HepG2 (cell line): ENCODE results near the gene SPAG9. TPM values are rescaled to one million over a fixed set of nuclear protein-coding genes. Genes with fewer than 3 reads are reported as not detected.

Experiments used
- ATF7 ChIP-seq, 2 experiments: fragments of 450-650 bp in 1 of 2; sonication (generic) in 1 of 2; formaldehyde crosslinking in 1 of 2; IDR thresholded peaks; 2 replicates each; pipeline versions ENCODE4 v1.4.0 to v1.6.1; 2016 to 2020; ENCODE audit warnings: antibody characterized with exemption in 1 of 2, mild to moderate bottlenecking in 1 of 2, missing genetic modification reagents in 1 of 2
- CREB1 ChIP-seq, 2 experiments: fragments of 450-650 bp in 1 of 2; IDR thresholded peaks; 2 replicates each; pipeline ENCODE4 v1.6.1; 2016 to 2017; ENCODE audit warnings: control low read depth in 1 of 2, mild to moderate bottlenecking in 1 of 2, missing compliant biosample characterization in 1 of 2, missing genetic modification characterization in 1 of 2
- FOXA3 ChIP-seq: IDR thresholded peaks from 2 replicates; pipeline ENCODE4 v1.6.1; 2016; ENCODE audit warnings: missing genetic modification reagents, missing compliant biosample characterization
- HHEX ChIP-seq: IDR thresholded peaks from 2 replicates; pipeline ENCODE4 v1.6.1; 2016; ENCODE audit warnings: control low read depth
- HMGXB4 ChIP-seq, 2 experiments: sonication (generic) in 1 of 2; formaldehyde crosslinking in 1 of 2; IDR thresholded peaks; 2 replicates each; pipeline versions ENCODE4 v1.4.0 to v1.6.1; 2018 to 2020; ENCODE audit warnings: missing genetic modification reagents in 2 of 2, borderline replicate concordance in 1 of 2, low read depth in 1 of 2, mild to moderate bottlenecking in 1 of 2, missing biosample characterization in 1 of 2
- KLF12 ChIP-seq: sonication (generic); formaldehyde crosslinking; IDR thresholded peaks from 2 replicates; pipeline ENCODE4 v1.4.0; 2020; ENCODE audit warnings: missing genetic modification reagents, borderline replicate concordance
- PAF1 ChIP-seq: IDR thresholded peaks from 2 replicates; pipeline ENCODE4 v1.6.1; 2016; ENCODE audit warnings: missing genetic modification reagents, missing compliant biosample characterization
- REST ChIP-seq, 2 experiments: IDR thresholded peaks; 2 replicates each; pipeline ENCODE4 v1.6.1; 2011 to 2012; ENCODE audit warnings: low read length in 2 of 2, borderline replicate concordance in 1 of 2, low read depth in 1 of 2, mild to moderate bottlenecking in 1 of 2, moderate library complexity in 1 of 2
- TFE3 ChIP-seq: IDR thresholded peaks from 2 replicates; pipeline ENCODE4 v1.6.1; 2016
- ZBTB33 ChIP-seq: sonication (generic); formaldehyde crosslinking; IDR thresholded peaks from 2 replicates; pipeline ENCODE4 v1.4.0; 2020; ENCODE audit warnings: missing genetic modification reagents
- ZFP1 ChIP-seq: IDR thresholded peaks from 2 replicates; pipeline ENCODE4 v1.6.1; 2016
- ZKSCAN8 ChIP-seq: IDR thresholded peaks from 2 replicates; pipeline ENCODE4 v1.6.1; 2016; ENCODE audit warnings: borderline replicate concordance, missing genetic modification reagents, missing compliant biosample characterization
- ZNF383 ChIP-seq: sonication (generic); formaldehyde crosslinking; IDR thresholded peaks from 2 replicates; pipeline ENCODE4 v1.4.0; 2020; ENCODE audit warnings: missing genetic modification reagents, mild to moderate bottlenecking, borderline replicate concordance
- ZNF550 ChIP-seq: sonication (generic); formaldehyde crosslinking; IDR thresholded peaks from 2 replicates; pipeline ENCODE4 v1.4.0; 2020; ENCODE audit warnings: mild to moderate bottlenecking, missing genetic modification reagents, borderline replicate concordance
- ZNF652 ChIP-seq: IDR thresholded peaks from 2 replicates; pipeline ENCODE4 v1.6.1; 2016; ENCODE audit warnings: low read depth, borderline replicate concordance
- polyA plus RNA-seq, 8 experiments: library from polyadenylated mRNA; depleted of rRNA in 3 of 8; stranded (reverse) in 7 of 8; unstranded in 1 of 8; fragments of >200 nt; fragmentation: Illumina TruSeq in 4 of 8; extraction: Trizol in 4 of 8; gene quantifications; 2 replicates each; pipeline versions ENCODE4 v1.2.1 to v1.2.3, GENCODE V29; 2011 to 2016; ENCODE audit warnings: low read depth in 4 of 8, missing spikeins in 1 of 8, mixed read lengths in 1 of 8; ENCODE audit not compliant: insufficient read depth in 1 of 8
- total RNA-seq, 5 experiments: library from RNA; depleted of rRNA; stranded (reverse); fragments of >200 nt; fragmentation: Illumina TruSeq; extraction: Trizol; gene quantifications; 2 replicates each; pipeline ENCODE4 v1.2.3, GENCODE V29; 2016; ENCODE audit warnings: low read depth in 1 of 5

Gene SPAG9
- total and polyA plus RNA-seq, 2 of the 13 experiments (the other 11 are each of a cell fraction or from before 2014, with no cell fraction given): 43.2 to 78.6 TPM

- TF ChIP-seq REST (IDR thresholded peaks at IDR 0.05; ENCODE audit: borderline replicate concordance in 1 of 2, low read depth in 1 of 2, low read length in 2 of 2) (no peak), ZKSCAN8 (CRISPR knock-in tag) (0 out of 2 replicates have a peak, but pooled peaks have one; percentile 45), FOXA3 (CRISPR knock-in tag) (no peak), CREB1 (IDR thresholded peaks at IDR 0.05) (no peak), CREB1 (CRISPR knock-in tag; IDR thresholded peaks at IDR 0.05) (no peak), HMGXB4 (CRISPR knock-in tag; IDR thresholded peaks at IDR 0.05; ENCODE audit: borderline replicate concordance in 1 of 2, low read depth in 1 of 2) (no peak), HHEX (no peak), ZFP1 (CRISPR knock-in tag) (no peak), PAF1 (CRISPR knock-in tag) (no peak), ZBTB33 (CRISPR knock-in tag) (no peak), ZNF383 (CRISPR knock-in tag) (no peak), ZNF652 (CRISPR knock-in tag) (no peak), ATF7 (IDR thresholded peaks at IDR 0.05) (no peak), ATF7 (CRISPR knock-in tag; IDR thresholded peaks at IDR 0.05) (no peak), TFE3 (CRISPR knock-in tag) (no peak; the same call in 1 of the 2 replicates), KLF12 (CRISPR knock-in tag) (peak; percentile 42), ZNF550 (CRISPR knock-in tag) (no peak)
Observed at GRCh38 chr17:51166198-51166986, 45.7 kb upstream of the SPAG9 start, which contains the start of gene NME2 (continued).
